Measurements from ENCODE around the gene STK32B.

STK32B gene

DNA sequence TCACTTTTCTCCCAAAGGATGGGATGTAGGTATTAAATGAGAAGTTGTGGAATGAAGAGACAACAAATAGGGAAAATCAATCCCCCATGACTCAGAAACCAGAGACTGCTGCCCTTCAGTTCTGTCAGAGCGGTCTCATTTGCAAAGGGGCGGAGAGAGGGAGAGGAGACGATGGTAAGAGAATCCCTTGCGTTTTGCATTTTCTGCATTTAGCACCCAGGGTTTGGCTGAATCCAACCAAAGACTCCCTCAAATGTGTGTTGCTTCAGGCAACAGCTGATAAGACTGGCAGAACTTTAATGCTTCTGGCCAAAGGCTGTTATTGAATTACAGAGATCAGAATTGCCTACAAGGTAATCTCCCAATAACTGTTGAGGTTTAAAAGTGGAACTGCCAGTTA, 426.9 kb downstream of the STK32B start:
- TF ChIP-seq, protein P1, sequence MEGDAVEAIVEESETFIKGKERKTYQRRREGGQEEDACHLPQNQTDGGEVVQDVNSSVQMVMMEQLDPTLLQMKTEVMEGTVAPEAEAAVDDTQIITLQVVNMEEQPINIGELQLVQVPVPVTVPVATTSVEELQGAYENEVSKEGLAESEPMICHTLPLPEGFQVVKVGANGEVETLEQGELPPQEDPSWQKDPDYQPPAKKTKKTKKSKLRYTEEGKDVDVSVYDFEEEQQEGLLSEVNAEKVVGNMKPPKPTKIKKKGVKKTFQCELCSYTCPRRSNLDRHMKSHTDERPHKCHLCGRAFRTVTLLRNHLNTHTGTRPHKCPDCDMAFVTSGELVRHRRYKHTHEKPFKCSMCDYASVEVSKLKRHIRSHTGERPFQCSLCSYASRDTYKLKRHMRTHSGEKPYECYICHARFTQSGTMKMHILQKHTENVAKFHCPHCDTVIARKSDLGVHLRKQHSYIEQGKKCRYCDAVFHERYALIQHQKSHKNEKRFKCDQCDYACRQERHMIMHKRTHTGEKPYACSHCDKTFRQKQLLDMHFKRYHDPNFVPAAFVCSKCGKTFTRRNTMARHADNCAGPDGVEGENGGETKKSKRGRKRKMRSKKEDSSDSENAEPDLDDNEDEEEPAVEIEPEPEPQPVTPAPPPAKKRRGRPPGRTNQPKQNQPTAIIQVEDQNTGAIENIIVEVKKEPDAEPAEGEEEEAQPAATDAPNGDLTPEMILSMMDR (IDR thresholded peaks at IDR 0.05; ENCODE audit: low read depth, low read length) = no peak
- H3K4me3 ChIP-seq (ENCODE audit: low read depth, low read length) = no peak overlapping the region

DNA sequence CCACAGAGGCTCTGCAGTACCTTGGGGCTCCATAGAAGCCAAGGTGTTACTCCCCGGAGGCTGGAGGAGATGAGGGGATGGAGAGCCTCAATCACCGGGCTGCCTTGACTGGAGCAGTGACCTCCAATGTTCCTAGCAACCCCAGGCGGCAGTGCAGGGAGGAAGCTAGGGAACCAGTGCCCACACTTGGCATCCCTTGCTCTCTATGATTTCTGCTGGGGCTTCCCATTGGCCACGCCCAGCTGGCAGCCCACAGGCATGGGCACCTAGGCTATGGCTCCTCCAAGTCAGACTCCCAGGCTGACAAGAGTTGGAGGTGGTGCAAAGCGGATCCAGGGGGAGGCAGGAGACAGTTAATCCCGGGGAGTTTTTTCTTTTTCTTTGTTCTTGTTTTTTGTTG, 427.4 kb downstream of the STK32B start:
- TF ChIP-seq, protein P1 (IDR thresholded peaks at IDR 0.05; ENCODE audit: low read depth, low read length) = no peak

DNA sequence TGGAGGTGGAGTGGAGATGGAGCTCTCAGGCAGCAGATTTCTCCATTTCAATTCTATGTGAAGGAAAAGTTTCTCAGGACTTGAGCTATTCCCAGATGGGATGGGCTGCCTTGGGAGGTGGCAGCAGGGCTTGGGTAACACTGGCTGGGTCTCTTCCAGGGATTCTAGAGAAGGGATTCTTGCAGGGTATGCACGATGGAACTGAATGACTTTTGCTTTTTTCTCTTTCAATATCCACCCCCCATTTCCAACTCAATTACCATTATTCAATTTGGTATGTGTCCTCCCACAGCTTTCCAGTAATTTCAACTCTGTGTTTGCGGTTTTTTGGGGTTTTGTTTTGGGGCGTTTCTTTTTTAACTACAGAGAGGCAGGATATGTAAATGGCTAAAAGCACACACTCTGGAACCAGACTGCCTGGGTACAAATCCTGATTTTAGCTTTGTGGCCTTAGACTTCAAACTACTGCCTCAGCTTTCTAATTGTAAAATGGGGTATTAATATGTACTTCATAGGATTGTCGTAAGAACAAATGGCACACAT, 428.3 kb downstream of the STK32B start:
- TF ChIP-seq, protein P1 (IDR thresholded peaks at IDR 0.05; ENCODE audit: low read depth, low read length) = no peak
- H3K4me3 ChIP-seq (ENCODE audit: low read depth, low read length) = no peak overlapping the region

More for the DNA sequence above, 427.4 kb downstream of the STK32B start:
- H3K4me3 ChIP-seq (ENCODE audit: low read depth, low read length) = no peak overlapping the region

DNA sequence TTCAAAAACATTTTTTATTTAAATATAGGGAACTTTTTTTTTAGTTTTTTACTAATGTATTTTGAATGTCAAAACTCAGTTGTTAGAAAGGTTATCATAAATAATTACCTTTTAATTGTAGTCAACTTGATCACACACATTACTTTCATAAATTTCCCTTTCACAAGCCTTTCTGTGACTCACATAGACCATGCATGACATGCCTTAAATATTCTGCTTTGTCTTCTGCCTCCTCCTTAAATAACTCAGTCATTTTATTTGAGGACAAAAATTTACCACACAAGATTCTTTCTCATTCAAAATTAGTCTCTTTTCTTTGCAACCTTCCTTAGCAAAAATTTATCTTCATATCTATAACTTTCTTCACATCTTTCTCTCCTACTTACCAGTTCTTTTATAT, 437.1 kb downstream of the STK32B start:
- TF ChIP-seq, protein P1 (IDR thresholded peaks at IDR 0.05; ENCODE audit: low read depth, low read length) = no peak
- H3K4me3 ChIP-seq (ENCODE audit: low read depth, low read length) = no peak overlapping the region

DNA sequence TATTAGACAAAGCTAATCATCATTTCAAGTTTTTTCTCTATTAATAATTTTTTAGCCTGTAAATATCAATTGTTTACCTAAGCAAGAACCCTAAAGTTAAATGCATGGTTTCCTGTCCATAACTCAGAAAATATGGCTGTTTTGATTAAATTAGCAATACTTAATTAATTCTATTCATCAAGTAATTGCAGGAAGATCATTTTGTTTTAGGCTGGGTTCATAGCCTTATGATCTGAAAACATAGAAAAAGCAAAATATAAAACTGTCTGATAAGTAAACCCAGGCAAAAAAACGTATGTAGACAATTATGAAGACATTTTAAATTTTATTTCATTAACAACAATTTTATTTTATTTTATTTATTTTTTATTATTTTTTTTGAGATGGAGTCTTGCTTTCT, 438.0 kb downstream of the STK32B start:
- H3K4me3 ChIP-seq (ENCODE audit: low read depth, low read length) = no peak overlapping the region
- TF ChIP-seq, protein P1 (IDR thresholded peaks at IDR 0.05; ENCODE audit: low read depth, low read length) = no peak

DNA sequence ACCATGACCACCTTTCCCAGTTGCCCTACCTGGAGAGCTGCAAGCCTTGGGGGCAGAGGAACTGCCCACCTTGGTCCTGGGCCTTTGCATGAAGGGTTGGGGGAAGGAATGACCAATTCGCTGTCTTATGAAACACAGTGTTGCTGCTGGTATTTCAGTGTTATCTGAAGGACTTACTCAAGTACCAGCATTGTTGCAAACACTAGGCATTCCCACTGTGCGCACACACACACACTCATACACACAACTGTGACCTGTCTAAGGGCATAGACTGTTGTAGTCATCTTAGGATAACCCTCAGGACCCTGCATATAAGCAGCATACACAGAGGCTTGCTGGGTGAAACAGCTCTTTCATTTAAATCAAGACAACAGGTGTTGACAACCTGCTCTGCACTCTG, 446.2 kb downstream of the STK32B start:
- TF ChIP-seq, protein P1 (IDR thresholded peaks at IDR 0.05; ENCODE audit: low read depth, low read length) = no peak
- H3K4me3 ChIP-seq (ENCODE audit: low read depth, low read length) = no peak overlapping the region

DNA sequence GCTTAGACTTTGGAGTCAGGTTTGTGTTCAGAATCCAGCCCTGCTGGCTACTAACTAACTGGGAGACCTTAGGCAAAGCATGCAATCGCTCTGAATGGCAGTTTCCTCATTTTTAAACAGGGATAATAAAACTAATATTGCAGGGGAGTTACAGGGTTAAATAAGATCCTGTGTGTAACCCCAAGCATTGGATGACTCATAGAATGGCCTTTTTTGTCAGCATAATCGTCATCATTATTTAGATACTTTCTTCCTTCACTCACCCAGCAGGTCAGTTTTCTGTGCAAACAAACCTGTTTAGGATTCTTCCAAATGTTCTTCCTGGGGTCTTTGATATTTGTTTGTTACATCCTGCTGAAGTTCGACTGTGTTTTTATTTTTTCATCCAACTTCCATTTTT, 448.9 kb downstream of the STK32B start:
- H3K4me3 ChIP-seq (ENCODE audit: low read depth, low read length) = no peak overlapping the region
- TF ChIP-seq, protein P1 (IDR thresholded peaks at IDR 0.05; ENCODE audit: low read depth, low read length) = no peak
